Stimulated activated naive CD8-positive, alpha-beta T cell treated with anti-CD3 and anti-CD28 coated beads, Interleukin-15, Interleukin-2, amounts not matched to agents 100 ng/mL and 50 ng/mL, for 24 hours (primary cell): Measurements from ENCODE around the gene TMEM132D.

ENCODE experiments used
- H3K27ac Mint-ChIP-seq: one replicate; pipeline ENCODE4 v1.8.0; 2021; ENCODE audit warnings: mild to moderate bottlenecking, mixed read lengths
- H3K27me3 Mint-ChIP-seq: one replicate; pipeline ENCODE4 v1.8.0; 2021; ENCODE audit warnings: mixed read lengths
- H3K36me3 Mint-ChIP-seq: one replicate; pipeline ENCODE4 v1.8.0; 2021; ENCODE audit warnings: low read depth, mixed read lengths
- H3K4me1 Mint-ChIP-seq: one replicate; pipeline ENCODE4 v1.8.0; 2021; ENCODE audit warnings: low read depth, mixed read lengths
- H3K4me3 Mint-ChIP-seq: one replicate; pipeline ENCODE4 v1.8.0; 2021; ENCODE audit warnings: mild to moderate bottlenecking, mixed read lengths
- H3K9me3 Mint-ChIP-seq: one replicate; pipeline ENCODE4 v1.8.0; 2021; ENCODE audit warnings: mixed read lengths

The TMEM132D gene

GRCh38 chr12:129257524-129257923 lies 646.3 kb downstream of the TMEM132D start:
- no peaks in the 10 kb centered on the region for H3K4me1 Mint-ChIP-seq
- H3K27ac Mint-ChIP-seq: no peak overlapping the region
- no peaks in the 10 kb centered on the region for H3K36me3 Mint-ChIP-seq
- H3K9me3 Mint-ChIP-seq: peaks cover 23% of the 10 kb centered on the region
- H3K27me3 Mint-ChIP-seq: no peaks in the 10 kb centered on the region
- H3K4me3 Mint-ChIP-seq: no peak overlapping the region

DNA sequence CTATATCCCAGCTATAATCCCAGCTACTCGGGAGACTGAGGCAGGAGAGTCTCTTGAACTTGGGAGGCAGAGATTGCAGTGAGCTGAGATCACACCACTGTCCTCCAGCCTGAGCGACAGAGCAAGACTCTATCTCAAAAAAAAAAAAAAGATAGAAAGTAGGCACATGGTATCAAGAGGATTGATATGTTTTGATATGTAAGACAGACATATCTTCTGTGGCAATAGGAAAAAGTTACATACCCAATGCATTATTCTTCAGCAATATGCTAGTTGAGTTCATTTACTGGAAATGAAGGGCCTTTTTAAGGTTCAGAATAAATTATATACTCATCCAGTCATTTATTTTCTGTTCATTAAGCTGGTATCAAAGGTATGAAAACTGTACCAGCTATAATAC lies 657.2 kb downstream of the TMEM132D start:
- Mint-ChIP-seq H3K9me3 (peaks cover 18% of the 10 kb centered on the region), H3K4me1 (no peaks in the 10 kb centered on the region), H3K27ac (no peak overlapping the region)

GRCh38 chr12:129245769-129246168 lies 658.1 kb downstream of the TMEM132D start:
- Mint-ChIP-seq H3K27ac (no peak overlapping the region), H3K4me1 (no peaks in the 10 kb centered on the region), H3K4me3 (no peak overlapping the region), H3K9me3 (peaks cover 17% of the 10 kb centered on the region), H3K36me3 (no peaks in the 10 kb centered on the region), H3K27me3 (no peaks in the 10 kb centered on the region)

More for the DNA sequence above, 657.2 kb downstream of the TMEM132D start:
- H3K27me3 Mint-ChIP-seq: no peaks in the 10 kb centered on the region
- H3K4me3 Mint-ChIP-seq: no peak overlapping the region
- no peaks in the 10 kb centered on the region for H3K36me3 Mint-ChIP-seq

- Mint-ChIP-seq H3K4me3 (no peak overlapping the region), H3K27ac (no peak overlapping the region), H3K36me3 (no peaks in the 10 kb centered on the region), H3K27me3 (no peaks in the 10 kb centered on the region), H3K4me1 (no peaks in the 10 kb centered on the region), H3K9me3 (peaks cover 12% of the 10 kb centered on the region)
Measured at GRCh38 chr12:129241852-129242251, 662.0 kb downstream of the TMEM132D start.

DNA sequence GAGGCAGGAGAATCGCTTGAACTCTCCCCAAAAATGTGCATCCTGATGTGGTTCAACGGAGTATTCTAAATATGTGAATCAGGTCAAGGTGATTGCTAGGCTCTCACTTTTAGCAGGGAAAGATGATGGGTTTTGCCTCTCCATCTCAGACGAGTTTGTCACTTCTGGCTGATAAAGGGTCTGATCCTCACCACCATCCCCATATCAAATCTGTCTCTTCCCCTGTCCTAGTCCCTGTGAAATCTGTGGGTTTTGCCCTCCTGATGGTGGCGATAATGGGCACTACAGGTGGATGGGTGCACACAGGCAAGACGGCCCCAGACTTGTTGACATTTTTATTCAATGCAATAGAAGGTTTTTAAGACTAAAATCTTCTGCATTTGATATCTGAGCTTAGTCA lies 665.9 kb downstream of the TMEM132D start:
- Mint-ChIP-seq H3K4me1 (no peaks in the 10 kb centered on the region), H3K4me3 (no peak overlapping the region), H3K27me3 (no peaks in the 10 kb centered on the region), H3K27ac (no peak overlapping the region), H3K36me3 (no peaks in the 10 kb centered on the region), H3K9me3 (peaks cover 8% of the 10 kb centered on the region)

DNA sequence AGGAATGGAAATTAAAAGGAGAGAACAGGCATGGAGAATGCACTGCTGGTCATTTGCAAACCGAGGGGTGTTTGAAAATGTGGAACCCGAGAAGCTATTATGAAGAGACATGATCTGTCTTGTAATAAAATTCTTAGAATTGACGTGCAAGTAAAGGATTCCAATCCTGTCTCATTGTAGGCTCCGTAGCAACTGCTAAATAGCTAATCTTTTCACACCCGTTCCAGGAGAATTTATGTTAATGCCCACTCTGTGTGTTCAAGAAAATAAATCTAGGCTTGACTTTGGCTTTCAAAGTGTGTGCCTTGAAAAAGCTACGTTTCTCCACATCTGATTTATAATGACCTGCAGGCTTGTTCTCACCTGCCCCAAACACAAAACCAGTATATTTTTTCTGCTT lies 669.6 kb downstream of the TMEM132D start:
- peaks cover 4% of the 10 kb centered on the region for H3K9me3 Mint-ChIP-seq
- H3K27ac Mint-ChIP-seq: no peak overlapping the region
- H3K4me1 Mint-ChIP-seq: no peaks in the 10 kb centered on the region
- no peaks in the 10 kb centered on the region for H3K27me3 Mint-ChIP-seq
- H3K36me3 Mint-ChIP-seq: no peaks in the 10 kb centered on the region
- no peak overlapping the region for H3K4me3 Mint-ChIP-seq

- Mint-ChIP-seq H3K4me3 (no peak overlapping the region), H3K4me1 (no peaks in the 10 kb centered on the region), H3K27ac (no peak overlapping the region), H3K27me3 (no peaks in the 10 kb centered on the region), H3K36me3 (no peaks in the 10 kb centered on the region), H3K9me3 (no peaks in the 10 kb centered on the region)
Measured at GRCh38 chr12:129231491-129231890, 672.3 kb downstream of the TMEM132D start.

DNA sequence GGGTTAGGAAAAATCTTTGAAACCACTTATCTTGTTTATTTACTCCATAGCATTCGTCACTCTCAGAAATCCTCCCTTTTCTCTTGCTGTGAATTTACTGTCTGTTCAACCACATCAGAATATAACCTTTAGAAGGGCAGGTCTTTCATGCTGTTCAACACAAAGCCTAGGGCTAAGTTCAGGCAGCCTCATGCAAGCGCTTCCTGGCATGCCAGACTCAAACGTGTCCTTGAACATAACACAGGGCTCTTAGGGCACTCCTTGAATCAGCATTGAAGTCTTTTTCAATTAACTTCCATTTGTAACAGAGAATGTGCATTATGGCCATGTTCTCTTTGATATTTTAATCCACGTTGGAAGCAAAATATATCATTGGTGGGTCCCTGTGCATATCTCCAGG lies 672.8 kb downstream of the TMEM132D start:
- Mint-ChIP-seq H3K36me3 (no peaks in the 10 kb centered on the region), H3K4me3 (no peak overlapping the region)

DNA sequence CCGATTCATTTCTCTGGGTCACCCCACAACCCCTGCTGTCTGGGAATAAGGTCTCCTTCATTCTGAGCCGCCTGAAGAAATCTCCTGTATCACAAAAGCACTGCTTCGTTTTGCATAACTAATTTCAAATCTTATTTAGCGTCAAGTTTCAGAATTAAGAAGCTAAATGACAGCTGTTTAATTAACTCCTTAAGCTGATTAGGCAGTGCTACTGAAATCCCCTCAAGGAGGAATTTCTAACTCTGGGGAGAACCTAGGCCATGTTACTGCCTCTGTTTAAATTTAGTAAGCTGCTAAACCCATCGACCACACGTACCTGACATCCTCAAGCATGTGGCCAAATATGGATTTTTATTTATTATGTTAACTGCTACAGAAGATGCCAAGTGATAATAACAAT lies 677.0 kb downstream of the TMEM132D start:
- no peak overlapping the region for H3K4me3 Mint-ChIP-seq
- H3K36me3 Mint-ChIP-seq: no peaks in the 10 kb centered on the region
- H3K4me1 Mint-ChIP-seq: no peaks in the 10 kb centered on the region

More for the DNA sequence above, 672.8 kb downstream of the TMEM132D start:
- H3K4me1 Mint-ChIP-seq: no peaks in the 10 kb centered on the region
- H3K27ac Mint-ChIP-seq: no peak overlapping the region
- H3K9me3 Mint-ChIP-seq: no peaks in the 10 kb centered on the region
- no peaks in the 10 kb centered on the region for H3K27me3 Mint-ChIP-seq

DNA sequence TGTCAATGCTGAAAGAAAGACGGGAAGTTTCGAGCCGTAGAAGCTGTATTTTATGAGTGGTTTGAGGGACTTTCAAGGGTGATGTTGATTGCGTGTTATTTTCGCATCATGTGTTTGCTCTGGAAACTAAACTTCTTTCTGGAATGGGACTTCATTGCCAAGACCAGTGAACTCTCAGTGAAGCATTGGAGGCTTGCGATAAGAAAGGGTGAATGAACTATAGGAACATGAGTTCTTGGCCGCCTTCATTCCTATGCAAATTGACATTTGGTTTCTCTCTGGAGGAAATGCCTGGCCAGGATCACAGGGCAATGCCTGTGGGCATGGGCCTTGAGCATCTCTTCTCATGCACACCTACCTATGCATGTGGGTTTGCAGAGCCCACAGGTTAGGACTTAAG lies 677.8 kb downstream of the TMEM132D start:
- Mint-ChIP-seq H3K4me3 (no peak overlapping the region), H3K4me1 (no peaks in the 10 kb centered on the region), H3K36me3 (no peaks in the 10 kb centered on the region), H3K9me3 (peaks cover 3% of the 10 kb centered on the region), H3K27me3 (no peaks in the 10 kb centered on the region), H3K27ac (no peak overlapping the region)

More for the DNA sequence above, 677.0 kb downstream of the TMEM132D start:
- no peaks in the 10 kb centered on the region for H3K27me3 Mint-ChIP-seq
- no peak overlapping the region for H3K27ac Mint-ChIP-seq
- H3K9me3 Mint-ChIP-seq: peaks cover 3% of the 10 kb centered on the region

GRCh38 chr12:129215556-129215955 lies 688.3 kb downstream of the TMEM132D start:
- H3K27ac Mint-ChIP-seq: no peak overlapping the region
- peaks cover 29% of the 10 kb centered on the region for H3K9me3 Mint-ChIP-seq
- no peak overlapping the region for H3K4me3 Mint-ChIP-seq
- no peaks in the 10 kb centered on the region for H3K27me3 Mint-ChIP-seq
- no peaks in the 10 kb centered on the region for H3K36me3 Mint-ChIP-seq
- H3K4me1 Mint-ChIP-seq: no peaks in the 10 kb centered on the region

DNA sequence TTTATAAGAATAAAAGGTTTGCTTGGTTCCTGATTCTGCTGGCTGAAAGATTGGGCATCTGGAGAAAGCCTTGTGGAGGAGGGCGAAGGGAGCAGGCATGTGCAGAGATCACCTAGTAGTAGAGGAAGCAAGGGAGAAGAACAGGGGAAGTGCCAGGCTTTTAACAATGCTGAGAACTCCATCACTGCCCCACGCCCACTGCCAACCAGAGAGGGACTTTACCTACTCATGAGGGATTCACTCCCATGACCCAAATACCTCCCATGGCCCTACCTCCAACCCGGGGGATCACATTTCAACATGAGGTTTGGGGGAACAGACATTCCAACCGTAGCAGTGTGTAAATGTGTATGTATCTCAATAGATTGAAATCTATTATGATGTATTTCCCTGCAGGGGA lies 690.3 kb downstream of the TMEM132D start:
- no peaks in the 10 kb centered on the region for H3K36me3 Mint-ChIP-seq
- no peak overlapping the region for H3K4me3 Mint-ChIP-seq
- no peaks in the 10 kb centered on the region for H3K4me1 Mint-ChIP-seq
- H3K27ac Mint-ChIP-seq: no peak overlapping the region
- no peaks in the 10 kb centered on the region for H3K27me3 Mint-ChIP-seq
- peaks cover 29% of the 10 kb centered on the region for H3K9me3 Mint-ChIP-seq

DNA sequence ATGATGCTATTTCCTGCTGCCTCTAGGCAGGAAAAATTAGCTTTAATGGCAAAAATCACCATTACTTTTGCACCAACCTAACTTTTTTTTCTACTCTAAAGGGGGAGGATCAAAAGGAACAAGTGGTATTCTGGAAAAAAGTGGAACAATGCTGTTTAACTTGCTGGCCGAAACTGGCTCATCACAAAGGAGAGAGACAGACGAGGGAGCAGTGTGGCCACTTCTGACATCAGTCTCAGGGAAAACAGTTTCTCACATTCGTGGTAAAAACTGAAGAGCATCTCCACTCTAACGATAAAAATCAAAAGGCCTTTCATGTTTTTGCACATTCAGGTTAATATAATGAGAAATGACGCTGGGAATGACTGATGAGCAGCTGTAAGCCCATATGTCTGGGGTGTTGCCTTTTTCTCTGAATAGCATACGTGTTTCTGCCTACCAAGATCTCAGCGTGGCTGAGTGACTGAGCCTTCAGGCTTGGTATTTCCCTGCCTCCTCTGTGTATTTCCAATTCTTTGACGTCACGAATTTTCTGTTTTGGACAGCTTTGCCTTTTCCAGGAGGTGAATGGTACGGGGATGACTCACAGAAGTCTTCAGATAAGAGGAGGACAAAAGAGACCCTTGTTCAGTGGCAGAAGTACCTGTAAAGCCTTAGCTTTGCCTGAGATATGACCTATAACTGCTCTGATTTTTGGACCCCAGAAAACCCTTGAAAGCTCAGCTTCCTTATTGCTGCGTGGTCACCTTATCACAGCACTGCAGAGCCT lies 691.8 kb downstream of the TMEM132D start:
- H3K27ac Mint-ChIP-seq: no peak overlapping the region
- H3K4me3 Mint-ChIP-seq: no peak overlapping the region
- no peaks in the 10 kb centered on the region for H3K27me3 Mint-ChIP-seq

DNA sequence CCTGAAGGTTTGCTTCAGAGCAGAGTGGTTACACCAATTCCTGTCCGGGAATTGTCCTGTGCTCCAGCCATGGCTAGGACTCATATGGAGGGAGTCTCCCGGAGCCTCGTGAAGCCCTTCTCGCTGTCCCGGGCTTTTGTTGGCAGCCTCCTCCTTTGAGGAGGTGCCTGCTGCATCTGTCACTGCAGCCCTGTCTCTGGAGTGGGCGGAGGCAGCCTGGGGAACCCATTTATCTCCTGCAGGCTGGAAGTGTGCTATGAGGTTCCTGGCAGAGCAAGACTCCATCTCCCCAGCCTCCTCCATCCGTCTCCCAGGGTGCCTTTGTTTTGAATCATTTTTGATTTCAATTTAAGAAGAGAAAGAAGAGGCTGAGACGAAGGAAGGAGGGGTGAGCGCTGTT lies 695.3 kb downstream of the TMEM132D start:
- Mint-ChIP-seq H3K4me1 (no peaks in the 10 kb centered on the region), H3K4me3 (no peak overlapping the region), H3K9me3 (peaks cover 3% of the 10 kb centered on the region), H3K27me3 (no peaks in the 10 kb centered on the region), H3K27ac (no peak overlapping the region), H3K36me3 (no peaks in the 10 kb centered on the region)

More for the DNA sequence above, 691.8 kb downstream of the TMEM132D start:
- H3K4me1 Mint-ChIP-seq: no peaks in the 10 kb centered on the region
- H3K9me3 Mint-ChIP-seq: peaks cover 27% of the 10 kb centered on the region
- H3K36me3 Mint-ChIP-seq: no peaks in the 10 kb centered on the region

- Mint-ChIP-seq H3K27me3 (no peaks in the 10 kb centered on the region), H3K27ac (no peak overlapping the region), H3K4me3 (no peak overlapping the region), H3K4me1 (no peaks in the 10 kb centered on the region), H3K9me3 (no peaks in the 10 kb centered on the region), H3K36me3 (no peaks in the 10 kb centered on the region)
Measured at GRCh38 chr12:129207084-129207483, 696.7 kb downstream of the TMEM132D start.

DNA sequence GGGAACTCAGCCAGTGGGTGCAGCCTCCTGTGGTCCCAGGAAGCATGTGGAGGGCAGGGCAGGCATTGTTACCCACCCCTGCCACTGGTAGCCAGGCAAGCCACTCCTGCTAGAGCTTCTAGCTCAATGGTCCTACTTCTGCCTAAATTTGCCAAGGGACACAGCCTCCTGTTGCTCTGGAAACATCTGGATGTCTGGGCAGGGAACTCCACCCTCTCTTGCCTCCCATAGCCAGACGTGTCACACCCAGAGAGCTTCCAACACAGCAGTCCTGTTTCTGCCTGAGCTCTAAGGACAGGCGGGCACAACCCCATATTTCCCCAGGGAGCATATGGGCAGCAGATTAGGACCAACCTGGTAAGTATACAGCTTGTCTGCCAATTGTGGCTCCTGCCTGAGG lies 700.4 kb downstream of the TMEM132D start:
- Mint-ChIP-seq H3K4me3 (no peak overlapping the region), H3K4me1 (no peaks in the 10 kb centered on the region), H3K36me3 (no peaks in the 10 kb centered on the region), H3K27ac (no peak overlapping the region), H3K9me3 (peaks cover under 1% of the 10 kb centered on the region), H3K27me3 (no peaks in the 10 kb centered on the region)
